ENCODE results near the gene WEE1. TPM values are rescaled to one million over a fixed set of nuclear protein-coding genes. Genes with fewer than 3 reads are reported as not detected.

Gene WEE1
- total RNA-seq = 10 to 100 TPM; 44.9 to 45.3 TPM

GRCh38 chr11:9573052-9573774 lies at the start of gene WEE1:
TSS of gene WEE1 (plus strand) at chr11:9573670. CDS start at chr11:9573934, 264 bp downstream.

Other genes starting within 250 kb of the WEE1 start
- 10 to 100 TPM; 84.5 to 85.3 TPM for gene IPO7, start 189.0 kb upstream of the WEE1 start, total RNA-seq
- gene ZNF143, start 112.7 kb upstream of the WEE1 start, total RNA-seq = 10 to 100 TPM; 27.1 to 37.3 TPM
- gene SWAP70, start 90.4 kb downstream of the WEE1 start, total RNA-seq = 1 to 10 TPM; 7.3 to 7.7 TPM